ENCODE results near the gene DCHS2. TPM values are rescaled to one million over a fixed set of nuclear protein-coding genes. Genes with fewer than 3 reads are reported as not detected.

Gene DCHS2
- total RNA-seq, 4 donors from 2014 or later: 0.26 to 0.93 (median 0.58) TPM

GRCh38 chr4:154472858-154473257 lies 18.7 kb downstream of the DCHS2 start:
- peaks cover 3% of the 10 kb centered on the region for H3K4me1 ChIP-seq
- TF ChIP-seq EP300 (IDR thresholded peaks at IDR 0.05) (no peak), POLR2AphosphoS5 (IDR thresholded peaks at IDR 0.05) (no peak), POLR2A (IDR thresholded peaks at IDR 0.05) (no peak), CTCF (IDR thresholded peaks at IDR 0.05) (no peak)
- no peak overlapping the region for H3K27ac ChIP-seq
- peaks cover 5% of the 10 kb centered on the region for H3K27me3 ChIP-seq
- DNase-seq (ENCODE audit: low spot score in 2 of 2): no peak
- WGBS: 67% methylated on average over 1 of the region's 1 CpG
- no peaks in the 10 kb centered on the region for H3K36me3 ChIP-seq
- H3K4me3 ChIP-seq: no peak overlapping the region
- H3K9me3 ChIP-seq: no peaks in the 10 kb centered on the region

- Histone ChIP-seq H3K9me3 (no peaks in the 10 kb centered on the region), H3K4me1 (peaks cover 3% of the 10 kb centered on the region), H3K27ac (no peak overlapping the region), H3K4me3 (no peak overlapping the region), H3K36me3 (no peaks in the 10 kb centered on the region), H3K27me3 (peaks cover 5% of the 10 kb centered on the region)
- TF ChIP-seq POLR2AphosphoS5 (IDR thresholded peaks at IDR 0.05) (no peak), POLR2A (IDR thresholded peaks at IDR 0.05) (no peak), CTCF (IDR thresholded peaks at IDR 0.05) (no peak), EP300 (IDR thresholded peaks at IDR 0.05) (no peak)
- WGBS: 33% methylated on average over 4 of the region's 4 CpGs
- no peak for DNase-seq (ENCODE audit: low spot score in 2 of 2)
Measured at GRCh38 chr4:154471526-154472331, 19.9 kb downstream of the DCHS2 start.

- Histone ChIP-seq H3K27me3 (peaks cover 5% of the 10 kb centered on the region), H3K4me1 (peaks cover 3% of the 10 kb centered on the region), H3K9me3 (no peaks in the 10 kb centered on the region), H3K27ac (no peak overlapping the region), H3K36me3 (no peaks in the 10 kb centered on the region), H3K4me3 (no peak overlapping the region)
- DNase-seq (ENCODE audit: low spot score in 2 of 2): no peak
- TF ChIP-seq CTCF (IDR thresholded peaks at IDR 0.05): no peak
- no peak for TF ChIP-seq EP300 (IDR thresholded peaks at IDR 0.05)
- TF ChIP-seq POLR2AphosphoS5 (IDR thresholded peaks at IDR 0.05): no peak
- TF ChIP-seq POLR2A (IDR thresholded peaks at IDR 0.05): no peak
- WGBS: 71% methylated on average over 2 of the region's 2 CpGs
Measured at GRCh38 chr4:154471032-154471431, 20.6 kb downstream of the DCHS2 start.

- no peak for DNase-seq (ENCODE audit: low spot score in 2 of 2)
- WGBS: 60% methylated on average over 1 of the region's 1 CpG
- no peak overlapping the region for H3K4me3 ChIP-seq
- no peak for TF ChIP-seq CTCF (IDR thresholded peaks at IDR 0.05)
- no peak for TF ChIP-seq EP300 (IDR thresholded peaks at IDR 0.05)
- TF ChIP-seq POLR2A (IDR thresholded peaks at IDR 0.05): no peak
- no peak for TF ChIP-seq POLR2AphosphoS5 (IDR thresholded peaks at IDR 0.05)
- H3K9me3 ChIP-seq: no peaks in the 10 kb centered on the region
- no peak overlapping the region for H3K27ac ChIP-seq
- H3K27me3 ChIP-seq: no peaks in the 10 kb centered on the region
- no peaks in the 10 kb centered on the region for H3K36me3 ChIP-seq
- peaks cover 3% of the 10 kb centered on the region for H3K4me1 ChIP-seq
Measured at GRCh38 chr4:154467886-154468285, 23.7 kb downstream of the DCHS2 start.

GRCh38 chr4:154466336-154466735 lies 25.3 kb downstream of the DCHS2 start:
- H3K36me3 ChIP-seq: no peaks in the 10 kb centered on the region
- no peak overlapping the region for H3K4me3 ChIP-seq
- no peak for TF ChIP-seq EP300 (IDR thresholded peaks at IDR 0.05)
- TF ChIP-seq CTCF (IDR thresholded peaks at IDR 0.05): no peak
- TF ChIP-seq POLR2A (IDR thresholded peaks at IDR 0.05): no peak
- TF ChIP-seq POLR2AphosphoS5 (IDR thresholded peaks at IDR 0.05): no peak
- H3K4me1 ChIP-seq: peaks cover under 1% of the 10 kb centered on the region
- H3K27ac ChIP-seq: no peak overlapping the region
- no peak for DNase-seq (ENCODE audit: low spot score in 2 of 2)
- H3K9me3 ChIP-seq: no peaks in the 10 kb centered on the region
- no peaks in the 10 kb centered on the region for H3K27me3 ChIP-seq
- WGBS: 76% methylated on average over 5 of the region's 5 CpGs

All from suprapubic skin (tissue), 4 donors.